Nephron (organoid): ENCODE results near the gene CORO2B.
A peak's percentile ranks its signal among the peaks of the same experiment; 100 is the strongest.

Source experiments
- H3K27ac Mint-ChIP-seq, 3 experiments: 2 replicates each; pipeline ENCODE4 v1.8.0; 2020; ENCODE audit warnings: mixed read lengths in 3 of 3, mild to moderate bottlenecking in 2 of 3, moderate library complexity in 1 of 3
- H3K27me3 Mint-ChIP-seq: 2 replicates; pipeline ENCODE4 v1.8.0; 2021; ENCODE audit warnings: low read depth, mild to moderate bottlenecking, moderate library complexity, mixed read lengths
- H3K36me3 Mint-ChIP-seq: 2 replicates; pipeline ENCODE4 v1.8.0; 2020; ENCODE audit warnings: low read depth, mixed read lengths
- H3K4me1 Mint-ChIP-seq: 2 replicates; pipeline ENCODE4 v1.8.0; 2020; ENCODE audit warnings: mixed read lengths
- H3K4me3 Mint-ChIP-seq, 3 experiments: 2 replicates each; pipeline ENCODE4 v1.8.0; 2020; ENCODE audit warnings: mild to moderate bottlenecking in 3 of 3, mixed read lengths in 3 of 3, moderate library complexity in 2 of 3
- H3K9me3 Mint-ChIP-seq: 2 replicates; pipeline ENCODE4 v1.8.0; 2020; ENCODE audit warnings: mixed read lengths
- CTCF ChIP-seq, 3 experiments: fragments of 200-600 bp; sonication (generic); IDR thresholded peaks; one replicate each; pipeline ENCODE4 v1.5.0; 2021; ENCODE audit warnings: antibody characterized with exemption in 3 of 3; ENCODE audit not compliant: unreplicated experiment in 3 of 3

The CORO2B gene

GRCh38 chr15:68726246-68726645, 147.5 kb downstream of the CORO2B start:
- no peak for TF ChIP-seq CTCF (IDR thresholded peaks at IDR 0.05; ENCODE audit: unreplicated experiment in 3 of 3)
- Mint-ChIP-seq H3K27ac (no peak overlapping the region), H3K27me3 (peaks cover 6% of the 10 kb centered on the region), H3K36me3 (no peaks in the 10 kb centered on the region), H3K9me3 (no peaks in the 10 kb centered on the region), H3K4me3 (no peak overlapping the region), H3K4me1 (peaks cover 14% of the 10 kb centered on the region)

GRCh38 chr15:68729789-68730411, 151.1 kb downstream of the CORO2B start:
- H3K9me3 Mint-ChIP-seq, result no peaks in the 10 kb centered on the region
- no peaks in the 10 kb centered on the region for H3K36me3 Mint-ChIP-seq
- H3K27ac Mint-ChIP-seq, result peak overlapping the region; percentile 17 to 74 (median 59)
- peaks cover 15% of the 10 kb centered on the region for H3K4me1 Mint-ChIP-seq
- H3K4me3 Mint-ChIP-seq, result no peak overlapping the region
- H3K27me3 Mint-ChIP-seq, result no peaks in the 10 kb centered on the region
- no peak for TF ChIP-seq CTCF (IDR thresholded peaks at IDR 0.05; ENCODE audit: unreplicated experiment in 3 of 3)

- Mint-ChIP-seq H3K36me3 (no peaks in the 10 kb centered on the region), H3K27me3 (no peaks in the 10 kb centered on the region), H3K9me3 (no peaks in the 10 kb centered on the region), H3K27ac (peak overlapping the region; percentile 17 to 74 (median 59)), H3K4me1 (peaks cover 15% of the 10 kb centered on the region), H3K4me3 (no peak overlapping the region)
- TF ChIP-seq CTCF (IDR thresholded peaks at IDR 0.05; ENCODE audit: unreplicated experiment in 3 of 3), result peak; percentile 47 to 53 (median 47)
Observed at GRCh38 chr15:68730471-68730919, 151.7 kb downstream of the CORO2B start.

GRCh38 chr15:68730976-68731897, 152.4 kb downstream of the CORO2B start:
- H3K4me3 Mint-ChIP-seq, result no peak overlapping the region
- TF ChIP-seq CTCF (IDR thresholded peaks at IDR 0.05; ENCODE audit: unreplicated experiment in 3 of 3), result no peak
- H3K36me3 Mint-ChIP-seq, result no peaks in the 10 kb centered on the region
- peak overlapping the region in 2 of 3 experiments; percentile 59 to 74 for H3K27ac Mint-ChIP-seq
- H3K27me3 Mint-ChIP-seq, result no peaks in the 10 kb centered on the region
- H3K9me3 Mint-ChIP-seq, result no peaks in the 10 kb centered on the region
- H3K4me1 Mint-ChIP-seq, result peaks cover 15% of the 10 kb centered on the region

GRCh38 chr15:68732451-68732850, 153.7 kb downstream of the CORO2B start:
- Mint-ChIP-seq H3K27ac (no peak overlapping the region), H3K36me3 (no peaks in the 10 kb centered on the region), H3K27me3 (no peaks in the 10 kb centered on the region)

More at GRCh38 chr15:68732451-68732850, 153.7 kb downstream of the CORO2B start:
- TF ChIP-seq CTCF (IDR thresholded peaks at IDR 0.05; ENCODE audit: unreplicated experiment in 3 of 3), result no peak
- H3K4me3 Mint-ChIP-seq, result no peak overlapping the region
- H3K9me3 Mint-ChIP-seq, result no peaks in the 10 kb centered on the region
- H3K4me1 Mint-ChIP-seq, result peaks cover 15% of the 10 kb centered on the region
